Fibroblast of lung (primary cell): ENCODE results near the gene TXLNB. TPM values are rescaled to one million over a fixed set of nuclear protein-coding genes. Genes with fewer than 3 reads are reported as not detected.

Source experiments
- DNase-seq, 2 donors: peaks; one replicate each; pipeline versions ENCODE4 v3.0.0 to v3.0.0-alpha.2; 2010; ENCODE audit warnings: low read depth in 2 of 2
- H2AFZ ChIP-seq: 2 replicates; pipeline ENCODE4 v1.5.1; 2012; ENCODE audit warnings: low read length, control low read depth, inconsistent platforms
- H3K27ac ChIP-seq: 2 replicates; pipeline ENCODE4 v1.5.1; 2011; ENCODE audit warnings: low read length, control low read depth; ENCODE audit not compliant: insufficient read depth
- H3K27me3 ChIP-seq: 2 replicates; pipeline ENCODE4 v1.5.1; 2011; ENCODE audit warnings: mild to moderate bottlenecking, low read length; ENCODE audit not compliant: control insufficient read depth, insufficient read depth
- H3K36me3 ChIP-seq: 2 replicates; pipeline ENCODE4 v1.5.1; 2011; ENCODE audit warnings: low read length; ENCODE audit not compliant: control insufficient read depth, insufficient read depth
- H3K4me1 ChIP-seq: 2 replicates; pipeline ENCODE4 v1.5.1; 2011; ENCODE audit warnings: low read length; ENCODE audit not compliant: control insufficient read depth, insufficient read depth; ENCODE audit errors: extremely low read depth
- H3K4me2 ChIP-seq: 2 replicates; pipeline ENCODE4 v1.5.1; 2011; ENCODE audit warnings: low read length, control low read depth; ENCODE audit not compliant: insufficient read depth; ENCODE audit errors: extremely low read depth
- H3K4me3 ChIP-seq, 4 experiments: fragments of 200-600 bp in 1 of 4; sonication (generic) in 1 of 4; replicated peaks in 1 of 4; 2 replicates each; pipeline ENCODE4 v1.5.1; 2011 to 2016; ENCODE audit warnings: low read length in 4 of 4, low read depth in 3 of 4, mild to moderate bottlenecking in 3 of 4, control low read depth in 2 of 4, inconsistent platforms in 1 of 4, mixed read lengths in 1 of 4; ENCODE audit not compliant: insufficient read depth in 1 of 4; ENCODE audit errors: control extremely low read depth in 1 of 4
- H3K79me2 ChIP-seq: 2 replicates; pipeline ENCODE4 v1.5.1; 2012; ENCODE audit warnings: mild to moderate bottlenecking, low read length, inconsistent platforms; ENCODE audit not compliant: control insufficient read depth, insufficient read depth
- H3K9ac ChIP-seq: 2 replicates; pipeline ENCODE4 v1.5.1; 2011; ENCODE audit warnings: mild to moderate bottlenecking, low read length, control low read depth; ENCODE audit not compliant: insufficient read depth
- H3K9me3 ChIP-seq: 2 replicates; pipeline ENCODE4 v1.5.1; 2012; ENCODE audit warnings: low read depth, low read length; ENCODE audit not compliant: control insufficient read depth, insufficient read depth
- H4K20me1 ChIP-seq: 2 replicates; pipeline ENCODE4 v1.5.1; 2011; ENCODE audit warnings: low read length; ENCODE audit not compliant: control insufficient read depth, insufficient read depth; ENCODE audit errors: extremely low read depth
- CTCF ChIP-seq, 2 donors: IDR thresholded peaks in 1 of 2; conservative IDR thresholded peaks in 1 of 2; 1 replicate in 1 of 2; 2 replicates in 1 of 2; pipeline ENCODE4 v1.5.1; 2011 to 2012; ENCODE audit warnings: low read length in 2 of 2, control low read depth in 1 of 2, inconsistent platforms in 1 of 2, low read depth in 1 of 2, mild to moderate bottlenecking in 1 of 2
- EZH2 ChIP-seq: IDR thresholded peaks from 2 replicates; pipeline ENCODE4 v1.5.1; 2012; ENCODE audit warnings: low read length, control low read depth, mild to moderate bottlenecking; ENCODE audit errors: missing control alignments
- polyA plus RNA-seq, 2 donors: library from polyadenylated mRNA; depleted of rRNA in 1 of 2; stranded (reverse) in 1 of 2; unstranded in 1 of 2; fragments of >200 nt; gene quantifications; 2 replicates each; pipeline ENCODE4 v1.2.1, GENCODE V29; 2011 to 2012; ENCODE audit warnings: missing spikeins in 1 of 2
- total RNA-seq: library from RNA; depleted of rRNA; stranded (reverse); fragments of >200 nt; gene quantifications from 2 replicates; pipeline ENCODE4 v1.2.1, GENCODE V29; 2014

The TXLNB gene
- total and polyA plus RNA-seq, 2 donors (not counting 1 experiment from before 2014, with no cell fraction given): 0.15 to 1.2 TPM

- Histone ChIP-seq H3K27me3 (no peaks in the 10 kb centered on the region), H3K4me3 (no peak overlapping the region), H3K9me3 (no peaks in the 10 kb centered on the region), H3K4me1 (no peaks in the 10 kb centered on the region), H4K20me1 (no peaks in the 10 kb centered on the region), H3K79me2 (no peaks in the 10 kb centered on the region), H3K27ac (no peak overlapping the region), H3K36me3 (no peaks in the 10 kb centered on the region), H3K4me2 (no peak overlapping the region), H2AFZ (no peak overlapping the region), H3K9ac (no peak overlapping the region)
- TF ChIP-seq EZH2: no peak
- TF ChIP-seq CTCF (conservative IDR thresholded peaks at IDR 0.05 in 1 of 2, IDR thresholded peaks at IDR 0.05 in 1 of 2; ENCODE audit: low read depth in 1 of 2, low read length in 2 of 2): no peak
- no peak for DNase-seq
Observed at GRCh38 chr6:139265512-139266190, 26.1 kb downstream of the TXLNB start.

GRCh38 chr6:139262519-139263300 lies 29.1 kb downstream of the TXLNB start:
- H3K4me3 ChIP-seq: no peak overlapping the region
- no peaks in the 10 kb centered on the region for H3K4me1 ChIP-seq
- TF ChIP-seq EZH2 (no peak), CTCF (conservative IDR thresholded peaks at IDR 0.05 in 1 of 2, IDR thresholded peaks at IDR 0.05 in 1 of 2; ENCODE audit: low read depth in 1 of 2, low read length in 2 of 2) (no peak)
- DNase-seq: peak in 1 of 2 donors; percentile 63
- no peaks in the 10 kb centered on the region for H3K27me3 ChIP-seq
- no peaks in the 10 kb centered on the region for H4K20me1 ChIP-seq
- H3K9ac ChIP-seq: no peak overlapping the region
- H3K4me2 ChIP-seq: no peak overlapping the region
- H3K27ac ChIP-seq: no peak overlapping the region
- H3K36me3 ChIP-seq: no peaks in the 10 kb centered on the region
- H3K79me2 ChIP-seq: no peaks in the 10 kb centered on the region
- peak overlapping the region; percentile 48 for H2AFZ ChIP-seq
- no peaks in the 10 kb centered on the region for H3K9me3 ChIP-seq

GRCh38 chr6:139257821-139258398 lies 33.9 kb downstream of the TXLNB start:
- DNase-seq: no peak
- no peak overlapping the region for H2AFZ ChIP-seq
- no peak overlapping the region for H3K4me3 ChIP-seq
- H3K27ac ChIP-seq: no peak overlapping the region
- H3K4me2 ChIP-seq: no peak overlapping the region
- H3K9ac ChIP-seq: no peak overlapping the region
- H3K27me3 ChIP-seq: no peaks in the 10 kb centered on the region
- no peaks in the 10 kb centered on the region for H3K4me1 ChIP-seq
- no peaks in the 10 kb centered on the region for H3K79me2 ChIP-seq
- no peaks in the 10 kb centered on the region for H3K36me3 ChIP-seq
- no peak for TF ChIP-seq CTCF (conservative IDR thresholded peaks at IDR 0.05 in 1 of 2, IDR thresholded peaks at IDR 0.05 in 1 of 2; ENCODE audit: low read depth in 1 of 2, low read length in 2 of 2)
- no peak for TF ChIP-seq EZH2
- no peaks in the 10 kb centered on the region for H4K20me1 ChIP-seq
- no peaks in the 10 kb centered on the region for H3K9me3 ChIP-seq
